Stimulated activated CD4-positive, alpha-beta T cell treated with anti-CD3 and anti-CD28 coated beads, TNF-alpha, amount 100 ng/mL, for 48 hours (primary cell): ENCODE data around the gene USP9Y.

Experiments
- DNase-seq, 3 donors: peaks; one replicate each; pipeline ENCODE4 v3.0.0-alpha.2; 2020; ENCODE audit warnings: low read depth in 3 of 3

The USP9Y gene

GRCh38 chrY:12756021-12756420, 55.0 kb downstream of the USP9Y start:
- no peak for DNase-seq

GRCh38 chrY:12765976-12766375, 64.9 kb downstream of the USP9Y start:
- no peak for DNase-seq

- DNase-seq: no peak
Measured at GRCh38 chrY:12784521-12784920, 83.5 kb downstream of the USP9Y start.

- DNase-seq: no peak
Measured at GRCh38 chrY:12793999-12794398, 93.0 kb downstream of the USP9Y start.

GRCh38 chrY:12808046-12808445, 107.0 kb downstream of the USP9Y start:
- no peak for DNase-seq

- no peak for DNase-seq
Measured at GRCh38 chrY:12809034-12809433, 108.0 kb downstream of the USP9Y start.

GRCh38 chrY:12823408-12823807, 122.4 kb downstream of the USP9Y start:
- no peak for DNase-seq

GRCh38 chrY:12826791-12827190, 125.8 kb downstream of the USP9Y start:
- DNase-seq: no peak

GRCh38 chrY:12833284-12833683, 132.3 kb downstream of the USP9Y start:
- DNase-seq: no peak

- DNase-seq: no peak
Measured at GRCh38 chrY:12837550-12837949, 136.5 kb downstream of the USP9Y start.

GRCh38 chrY:12841368-12841767, 140.3 kb downstream of the USP9Y start:
- DNase-seq: no peak

- no peak for DNase-seq
Measured at GRCh38 chrY:12846793-12847192, 145.8 kb downstream of the USP9Y start.

- no peak for DNase-seq
Measured at GRCh38 chrY:12855791-12856275, 154.8 kb downstream of the USP9Y start.

- DNase-seq: no peak
Measured at GRCh38 chrY:12867960-12868359, 166.9 kb downstream of the USP9Y start.

GRCh38 chrY:12896973-12897372, 195.9 kb downstream of the USP9Y start:
- DNase-seq: no peak

GRCh38 chrY:12898604-12899003, 197.6 kb downstream of the USP9Y start:
- DNase-seq: no peak

- peak in 2 of 3 donors; percentile 54 to 79 for DNase-seq
Measured at GRCh38 chrY:12904618-12905516, 203.8 kb downstream of the USP9Y start, which contains the start of gene DDX3Y. DDX3Y (plus strand) TSS chrY:12904868; CDS start chrY:12904937, 69 bp downstream.

GRCh38 chrY:12905517-12905872, 204.5 kb downstream of the USP9Y start:
- peak in 2 of 3 donors; percentile 39 to 54 for DNase-seq

- no peak for DNase-seq
Measured at GRCh38 chrY:12905895-12906294, 204.9 kb downstream of the USP9Y start.
